ENCODE data around the gene PLAAT5.
"Not testable (repeated sequence)": the region's sequence is repeated elsewhere in the genome, so short reads cannot be mapped to it uniquely, and the experiment has no call there.

PLAAT5 gene

DNA sequence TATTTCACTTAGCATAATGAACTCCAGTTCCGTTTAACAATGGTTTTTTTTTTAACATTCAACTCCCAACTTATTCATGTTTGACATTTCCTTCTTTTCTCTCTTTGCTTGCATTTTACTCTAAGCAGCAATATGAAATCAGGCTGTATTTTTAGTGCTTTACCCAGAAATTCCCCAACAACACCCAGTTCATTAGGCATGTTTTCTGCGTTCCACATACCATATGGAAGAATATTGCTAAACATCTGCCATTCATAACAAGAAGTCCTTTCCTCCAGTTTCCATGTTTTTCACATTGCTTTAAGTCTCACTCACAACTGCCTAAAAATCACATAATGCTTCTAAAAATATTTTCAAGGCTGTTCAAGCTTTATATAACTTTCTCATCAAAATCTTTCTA lies 45.8 kb downstream of the PLAAT5 start:
- H3K27ac ChIP-seq, result no peak overlapping the region
- TF ChIP-seq, protein P1, sequence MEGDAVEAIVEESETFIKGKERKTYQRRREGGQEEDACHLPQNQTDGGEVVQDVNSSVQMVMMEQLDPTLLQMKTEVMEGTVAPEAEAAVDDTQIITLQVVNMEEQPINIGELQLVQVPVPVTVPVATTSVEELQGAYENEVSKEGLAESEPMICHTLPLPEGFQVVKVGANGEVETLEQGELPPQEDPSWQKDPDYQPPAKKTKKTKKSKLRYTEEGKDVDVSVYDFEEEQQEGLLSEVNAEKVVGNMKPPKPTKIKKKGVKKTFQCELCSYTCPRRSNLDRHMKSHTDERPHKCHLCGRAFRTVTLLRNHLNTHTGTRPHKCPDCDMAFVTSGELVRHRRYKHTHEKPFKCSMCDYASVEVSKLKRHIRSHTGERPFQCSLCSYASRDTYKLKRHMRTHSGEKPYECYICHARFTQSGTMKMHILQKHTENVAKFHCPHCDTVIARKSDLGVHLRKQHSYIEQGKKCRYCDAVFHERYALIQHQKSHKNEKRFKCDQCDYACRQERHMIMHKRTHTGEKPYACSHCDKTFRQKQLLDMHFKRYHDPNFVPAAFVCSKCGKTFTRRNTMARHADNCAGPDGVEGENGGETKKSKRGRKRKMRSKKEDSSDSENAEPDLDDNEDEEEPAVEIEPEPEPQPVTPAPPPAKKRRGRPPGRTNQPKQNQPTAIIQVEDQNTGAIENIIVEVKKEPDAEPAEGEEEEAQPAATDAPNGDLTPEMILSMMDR (IDR thresholded peaks at IDR 0.05), result no peak
- no peak for TF ChIP-seq ZFX (IDR thresholded peaks at IDR 0.05; ENCODE audit: borderline replicate concordance)

DNA sequence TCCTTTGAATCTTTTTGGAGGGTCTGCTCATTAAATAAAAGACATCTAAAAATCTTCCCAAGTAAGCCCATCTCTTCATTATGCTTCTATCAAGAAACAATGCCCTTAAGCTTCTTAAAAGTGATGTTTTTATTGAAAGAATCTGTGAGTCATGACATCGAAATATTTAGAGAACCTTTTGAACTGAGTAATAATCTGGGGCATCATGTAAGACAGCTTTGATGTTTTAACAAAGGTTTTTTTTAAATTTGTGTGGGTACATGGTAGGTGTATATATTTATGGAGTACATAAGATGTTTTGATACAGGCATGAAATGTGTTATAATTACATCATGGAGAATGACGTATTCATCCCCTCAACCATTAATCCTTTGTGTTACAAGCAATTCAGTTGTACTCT lies 46.8 kb downstream of the PLAAT5 start:
- TF ChIP-seq ZFX (IDR thresholded peaks at IDR 0.05; ENCODE audit: borderline replicate concordance), result no peak
- TF ChIP-seq, protein P1 (IDR thresholded peaks at IDR 0.05), result no peak
- H3K27ac ChIP-seq, result no peak overlapping the region

DNA sequence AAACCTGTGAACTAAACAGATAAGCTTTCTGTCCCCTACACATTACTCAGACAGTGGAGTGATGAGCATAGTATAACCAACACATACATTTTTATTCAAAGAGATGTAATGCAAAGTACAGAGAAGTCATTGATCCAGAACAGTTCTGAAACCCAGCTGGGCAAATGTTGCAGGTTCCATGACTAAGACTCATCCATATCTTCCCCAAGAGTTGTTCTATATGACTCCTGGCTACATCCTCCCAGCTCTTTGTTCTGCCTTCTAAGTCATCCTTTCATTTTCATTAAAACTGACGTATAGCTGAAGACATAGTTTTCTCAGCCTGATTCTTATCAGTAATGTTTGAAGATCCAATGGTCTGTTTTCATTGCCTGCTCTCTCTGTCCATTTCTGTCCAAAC lies 47.3 kb downstream of the PLAAT5 start:
- no peak for TF ChIP-seq ZFX (IDR thresholded peaks at IDR 0.05; ENCODE audit: borderline replicate concordance)
- TF ChIP-seq, protein P1 (IDR thresholded peaks at IDR 0.05), result no peak
- no peak overlapping the region for H3K27ac ChIP-seq

DNA sequence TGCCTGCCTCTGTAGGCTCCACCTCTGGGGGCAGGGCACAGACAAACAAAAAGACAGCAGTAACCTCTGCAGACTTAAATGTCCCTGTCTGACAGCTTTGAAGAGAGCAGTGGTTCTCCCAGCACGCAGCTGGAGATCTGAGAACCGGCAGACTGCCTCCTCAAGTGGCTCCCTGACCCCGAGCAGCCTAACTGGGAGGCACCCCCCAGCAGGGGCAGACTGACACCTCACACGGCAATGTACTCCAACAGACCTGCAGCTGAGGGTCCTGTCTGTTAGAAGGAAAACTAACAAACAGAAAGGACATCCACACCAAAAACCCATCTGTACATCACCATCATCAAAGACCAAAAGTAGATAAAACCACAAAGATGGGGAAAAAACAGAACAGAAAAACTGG lies 55.1 kb downstream of the PLAAT5 start:
- not testable (repeated sequence) for H3K27ac ChIP-seq

DNA sequence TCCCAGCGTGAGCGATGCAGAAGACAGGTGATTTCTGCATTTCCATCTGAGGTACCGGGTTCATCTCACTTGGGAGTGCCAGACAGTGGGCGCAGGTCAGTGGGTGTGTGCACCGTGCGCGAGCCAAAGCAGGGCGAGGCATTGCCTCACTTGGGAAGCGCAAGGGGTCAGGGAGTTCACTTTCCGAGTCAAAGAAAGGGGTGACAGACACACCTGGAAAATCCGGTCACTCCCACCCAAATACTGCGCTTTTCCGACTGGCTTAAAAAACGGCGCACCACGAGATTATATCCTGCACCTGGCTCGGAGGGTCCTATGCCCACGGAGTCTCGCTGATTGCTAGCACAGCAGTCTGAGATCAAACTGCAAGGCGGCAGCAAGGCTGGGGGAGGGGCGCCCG lies 55.6 kb downstream of the PLAAT5 start:
- H3K27ac ChIP-seq, result not testable (repeated sequence)

DNA sequence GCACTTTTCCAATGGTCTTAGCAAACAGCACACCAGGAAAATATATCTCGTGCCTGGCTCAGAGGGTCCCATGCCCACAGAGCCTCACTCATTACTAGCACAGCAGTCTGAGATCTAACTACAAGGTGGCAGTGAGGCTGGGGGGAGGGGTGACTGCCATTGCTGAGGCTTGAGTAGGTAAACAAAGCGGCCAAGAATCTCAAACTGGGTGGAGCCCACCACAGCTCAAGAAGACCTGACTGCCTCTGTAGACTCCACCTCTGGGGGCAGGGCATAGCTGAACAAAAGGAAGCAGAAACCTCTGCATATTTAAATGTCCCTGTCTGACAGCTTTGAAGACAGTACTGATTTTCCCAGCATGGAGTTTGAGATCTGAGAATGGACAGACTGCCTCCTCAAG lies 60.2 kb downstream of the PLAAT5 start:
- H3K27ac ChIP-seq, result not testable (repeated sequence)

DNA sequence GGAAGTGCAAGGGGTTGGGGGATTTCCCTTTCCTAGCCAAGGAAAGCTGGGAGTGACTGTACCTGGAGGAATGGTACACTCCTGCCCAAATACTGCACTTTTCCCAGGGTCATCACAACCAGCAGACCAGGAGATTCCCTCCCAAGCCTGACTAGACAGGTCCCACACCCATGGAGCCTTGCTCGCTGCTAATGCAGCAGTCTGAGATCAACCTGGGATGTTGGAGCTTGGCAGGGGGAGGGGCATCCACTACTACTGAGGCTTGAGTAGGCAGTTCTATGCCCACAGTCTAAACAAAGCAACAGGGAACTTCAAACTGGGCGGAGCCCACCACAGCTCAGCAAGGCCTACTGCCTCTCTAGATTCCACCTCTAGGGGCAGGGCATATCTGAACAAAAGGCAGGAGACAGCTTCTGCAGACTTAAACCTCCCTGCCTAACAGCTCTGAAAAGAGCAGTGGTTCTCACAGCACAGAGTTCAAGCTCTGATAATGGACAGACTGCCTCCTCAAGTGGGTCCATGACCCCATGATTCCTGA lies 62.9 kb downstream of the PLAAT5 start:
- H3K27ac ChIP-seq, result no peak overlapping the region
- TF ChIP-seq, protein P1 (IDR thresholded peaks at IDR 0.05), result peak; percentile 26
- TF ChIP-seq ZFX (IDR thresholded peaks at IDR 0.05; ENCODE audit: borderline replicate concordance), result no peak

DNA sequence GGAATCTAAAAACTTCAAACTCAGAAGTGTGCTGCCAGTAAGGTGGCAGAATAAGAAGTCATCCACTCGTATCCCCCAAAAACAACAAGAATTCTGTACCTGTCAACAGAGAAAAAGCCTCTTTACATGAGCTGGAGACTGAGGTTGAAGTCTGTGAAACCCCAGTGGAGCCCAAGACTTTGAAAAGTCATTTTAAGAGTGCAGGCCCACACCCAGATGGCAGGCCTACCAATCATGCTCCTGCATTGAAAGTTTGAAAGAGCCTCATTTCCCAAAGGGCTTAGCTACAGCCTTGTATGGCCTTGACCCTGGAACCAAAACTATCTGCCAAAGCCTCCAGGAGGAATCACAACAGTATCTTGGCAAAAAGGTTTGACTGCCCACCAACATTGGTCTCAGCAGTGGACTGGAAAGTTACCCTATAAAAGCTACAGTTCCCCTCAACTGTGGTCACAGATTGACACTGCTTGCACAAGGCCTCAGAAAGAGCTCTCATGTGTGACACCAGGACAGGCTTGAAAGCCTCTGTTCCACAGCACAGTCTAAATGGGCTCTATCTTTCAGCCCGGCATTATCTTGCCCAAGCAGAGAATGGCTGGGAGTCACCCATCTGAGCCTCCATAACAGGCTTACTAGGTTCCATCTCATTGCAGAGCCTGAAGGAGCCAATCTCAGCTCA lies 73.7 kb downstream of the PLAAT5 start:
- TF ChIP-seq ZFX (IDR thresholded peaks at IDR 0.05; ENCODE audit: borderline replicate concordance), result no peak
- TF ChIP-seq, protein P1 (IDR thresholded peaks at IDR 0.05), result no peak
- H3K27ac ChIP-seq, result no peak overlapping the region

Data from 22Rv1 (cell line).